GM18907 (cell line): ENCODE results near the gene PAAF1.

Source experiments
- ATAC-seq: cut with Tn5 transposase; IDR thresholded peaks from one replicate; pipeline ENCODE4 v1.9.1; 2021; ENCODE audit warnings: mild to moderate bottlenecking, moderate library complexity; ENCODE audit not compliant: unreplicated experiment

The PAAF1 gene

DNA sequence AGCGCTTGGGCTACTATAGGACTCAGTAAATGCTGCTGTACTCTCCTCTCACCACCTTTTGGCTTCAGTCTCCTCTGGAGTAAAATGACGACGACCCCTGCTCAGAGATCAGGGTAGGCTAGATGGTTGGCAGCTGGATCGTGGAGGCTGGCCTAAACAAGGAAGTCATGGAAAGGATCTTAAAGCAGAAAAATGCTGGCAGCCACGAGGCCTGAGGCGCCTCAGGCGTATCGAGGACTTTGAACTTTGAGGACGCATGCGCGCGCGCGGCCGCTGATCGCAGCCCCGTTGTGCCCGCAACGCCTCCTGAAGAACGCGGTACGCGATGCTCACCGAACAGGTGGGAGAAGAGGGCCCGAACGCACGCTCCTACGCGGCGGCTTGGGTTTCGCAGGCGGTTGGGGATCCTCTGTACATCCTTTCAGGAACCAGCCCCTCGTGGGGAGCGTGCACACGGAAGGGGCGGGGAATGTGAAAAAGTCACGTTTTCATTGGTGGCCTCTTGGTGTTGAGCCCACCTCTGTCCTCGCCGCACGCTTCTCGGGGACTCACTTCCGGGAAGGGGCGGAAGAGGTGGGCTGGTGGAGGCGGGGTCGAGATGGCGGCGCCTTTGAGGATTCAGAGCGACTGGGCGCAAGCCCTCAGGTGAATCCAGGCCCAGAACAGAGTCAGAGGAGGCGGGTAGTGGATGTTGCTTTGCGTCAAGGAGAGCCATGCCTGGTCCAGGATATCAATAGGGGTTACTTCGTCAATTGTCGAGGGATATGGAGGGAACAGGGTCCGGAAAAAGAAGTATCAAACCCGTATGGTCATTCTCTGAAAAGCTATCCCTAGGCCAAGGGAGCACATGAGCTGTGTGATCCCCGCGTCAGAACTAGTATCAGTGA, at the start of gene PAAF1, which contains the start of gene COA4:
Gene PAAF1, plus strand, starts transcription at position 576 of the 887 bp plus-strand sequence. Its CDS starts 23 bp downstream, at position 599.
Gene COA4, minus strand, starts transcription at position 423 of the 887 bp plus-strand sequence. CDS start 3,468 bp downstream, outside the sequence.
- peak; percentile 95 for ATAC-seq

GRCh38 chr11:73830261-73830660, 46.5 kb upstream of the PAAF1 start:
- no peak for ATAC-seq

GRCh38 chr11:73833067-73833466, 43.7 kb upstream of the PAAF1 start:
- no peak for ATAC-seq

DNA sequence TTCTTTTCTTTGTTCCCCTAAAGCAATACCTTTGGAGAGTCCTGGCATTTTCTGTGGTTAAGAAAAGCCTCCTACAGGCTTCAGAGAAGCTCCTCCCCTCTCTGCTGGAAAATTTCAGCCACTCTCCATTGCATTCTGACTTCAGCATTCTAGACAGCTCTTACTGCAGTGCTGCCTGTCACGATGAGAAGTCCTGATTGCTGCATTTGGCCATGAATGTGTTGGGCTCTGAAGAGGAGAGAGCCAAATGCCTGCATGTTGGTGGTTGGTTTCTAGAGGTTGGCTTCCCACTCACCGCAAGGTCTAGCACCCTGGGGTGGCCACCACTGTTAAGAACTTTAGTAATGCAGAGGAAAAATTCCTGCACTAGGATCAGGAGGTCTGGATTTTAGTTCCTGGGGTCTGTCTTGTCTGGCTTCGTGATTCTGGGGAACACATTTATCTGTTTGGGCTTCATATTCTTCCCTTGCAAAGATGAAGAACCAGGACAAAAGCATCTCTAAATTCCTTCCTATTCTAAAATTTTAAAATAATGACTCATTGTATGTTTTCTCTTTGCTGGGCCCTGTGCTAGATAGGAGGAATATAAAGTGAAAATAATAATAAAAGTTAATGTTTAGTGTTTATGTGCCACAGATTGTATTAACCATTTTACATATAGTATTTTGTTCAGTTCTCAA, 38.2 kb upstream of the PAAF1 start:
- no peak for ATAC-seq

DNA sequence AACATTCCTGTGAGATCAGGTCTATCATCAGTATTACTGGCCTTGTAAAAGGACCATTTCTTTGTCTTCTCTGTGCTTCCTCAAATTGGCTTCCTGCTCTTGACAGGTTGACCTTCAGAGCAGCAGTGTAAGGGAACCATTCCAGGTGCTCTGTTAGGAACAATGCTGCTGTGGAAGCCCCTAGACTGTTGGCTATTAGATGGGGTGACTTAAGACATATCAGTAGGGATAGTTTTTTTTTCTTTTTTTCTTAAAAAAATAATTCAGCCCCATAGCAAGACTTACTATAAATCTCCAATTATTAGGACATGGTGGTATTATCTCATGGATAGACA, 37.7 kb upstream of the PAAF1 start:
- ATAC-seq = no peak

GRCh38 chr11:73851046-73851764, 25.6 kb upstream of the PAAF1 start:
- no peak for ATAC-seq

DNA sequence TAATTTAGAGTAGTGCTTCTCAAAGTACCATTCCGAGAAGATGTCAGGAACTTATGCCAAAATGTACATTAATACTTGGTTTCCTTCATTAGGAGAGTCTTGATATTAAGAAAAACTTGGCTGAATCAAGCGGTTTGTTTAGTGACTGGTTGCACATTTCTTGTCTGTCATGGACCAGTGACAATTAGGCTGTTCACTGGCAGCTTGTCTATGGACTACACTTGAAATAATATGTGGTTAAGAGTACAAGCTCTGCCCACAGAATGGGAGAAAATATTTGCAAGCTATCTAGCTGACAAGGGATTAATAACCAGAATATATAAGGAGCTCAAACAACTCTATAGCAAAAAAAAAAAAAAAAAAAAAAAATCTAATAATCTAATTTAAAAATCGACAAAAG, 24.8 kb upstream of the PAAF1 start:
- no peak for ATAC-seq

DNA sequence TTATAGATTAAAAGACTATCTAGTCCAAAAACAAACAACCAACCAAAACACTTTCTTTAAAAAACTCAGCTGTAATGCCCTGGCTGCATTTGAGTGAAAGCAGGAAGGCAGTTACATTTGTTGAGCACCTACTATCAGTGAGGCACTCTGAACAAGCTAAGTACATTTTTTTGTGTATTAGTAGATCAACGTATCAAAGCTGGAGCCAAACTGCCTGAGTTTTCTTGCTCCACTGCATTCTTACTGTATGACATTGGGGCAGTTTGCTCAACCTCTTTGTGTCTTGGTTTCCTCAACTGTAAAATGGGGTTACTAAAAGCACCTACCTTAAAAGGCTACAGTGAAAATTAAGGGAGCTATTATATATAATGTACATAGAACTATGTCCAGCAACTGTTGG, 22.1 kb upstream of the PAAF1 start:
- no peak for ATAC-seq

GRCh38 chr11:73856031-73856567, 20.7 kb upstream of the PAAF1 start:
- no peak for ATAC-seq

- ATAC-seq = no peak
Observed at GRCh38 chr11:73859671-73860070, 17.1 kb upstream of the PAAF1 start.

- no peak for ATAC-seq
Observed at GRCh38 chr11:73860202-73860601, 16.6 kb upstream of the PAAF1 start.

- ATAC-seq = no peak
Observed at GRCh38 chr11:73862986-73863385, 13.8 kb upstream of the PAAF1 start.

- no peak for ATAC-seq
Observed at GRCh38 chr11:73866095-73866579, 10.7 kb upstream of the PAAF1 start.

GRCh38 chr11:73866586-73866996, 10.2 kb upstream of the PAAF1 start:
- no peak for ATAC-seq

DNA sequence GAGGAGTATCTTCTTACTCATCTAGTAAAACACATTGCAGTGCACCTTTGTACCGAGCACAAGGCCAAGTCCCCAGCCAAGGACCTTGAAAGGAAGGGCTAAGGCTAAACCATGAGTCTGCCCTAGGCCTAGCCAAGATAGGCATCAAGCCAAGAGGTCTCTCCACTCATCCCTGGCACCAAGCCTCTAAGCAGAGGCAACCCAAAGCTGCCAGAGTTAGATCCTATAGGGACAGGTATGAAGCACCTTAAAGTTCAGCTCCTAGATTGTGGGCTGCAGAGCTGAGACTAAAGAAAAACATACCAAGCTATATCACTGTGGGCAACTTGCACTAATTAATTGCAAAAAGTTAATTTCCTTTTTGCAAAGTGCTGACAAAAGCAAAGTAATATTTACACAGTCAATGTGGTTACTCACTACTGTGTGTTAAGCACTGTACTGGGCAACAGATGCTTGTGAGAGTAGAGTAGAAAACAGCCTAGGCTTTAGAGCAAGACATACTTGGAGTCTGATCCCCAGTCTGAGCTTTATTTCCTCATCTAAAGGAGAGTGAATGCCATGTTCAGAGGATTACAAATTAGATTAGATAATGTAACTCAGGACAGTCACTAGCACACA, 7.4 kb upstream of the PAAF1 start:
- no peak for ATAC-seq

DNA sequence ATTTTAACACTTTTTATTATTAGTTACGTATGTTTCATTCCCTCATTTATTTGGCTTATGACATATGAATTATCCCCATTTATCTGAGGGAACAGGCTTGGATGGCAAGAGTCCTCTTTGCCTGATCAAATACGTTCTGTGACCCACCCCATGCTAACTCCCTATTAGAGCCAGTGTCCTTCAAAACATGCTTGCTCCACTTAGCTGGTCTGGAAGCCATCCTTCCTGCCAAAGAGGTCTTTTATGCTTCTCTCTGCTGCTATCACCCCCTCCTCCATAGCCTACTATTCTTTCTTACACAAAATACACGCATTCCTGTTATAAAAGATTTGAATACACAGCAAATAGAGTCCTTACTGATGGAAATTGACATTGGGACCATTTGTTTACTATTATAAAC, 6.5 kb upstream of the PAAF1 start:
- ATAC-seq = no peak

GRCh38 chr11:73872749-73873357, 3.9 kb upstream of the PAAF1 start:
- no peak for ATAC-seq

DNA sequence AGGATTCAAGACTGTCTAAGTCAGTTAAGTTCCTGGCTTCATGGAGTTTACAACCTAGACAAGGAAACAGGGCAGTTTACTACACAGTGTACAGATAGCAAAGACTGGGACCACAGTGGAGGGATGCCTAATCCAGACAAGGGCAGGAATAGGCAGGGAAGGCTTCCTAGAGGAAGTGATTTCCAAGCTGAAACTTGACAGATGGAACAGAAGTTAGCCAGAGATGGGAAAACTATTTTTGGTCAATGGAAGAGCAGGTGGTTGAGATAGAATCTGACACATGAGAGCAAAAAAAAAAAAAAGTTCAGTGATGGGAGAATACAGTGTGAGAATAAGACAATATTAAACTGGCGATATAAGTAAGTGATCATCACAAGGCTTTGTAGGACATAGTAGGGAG, 1.4 kb upstream of the PAAF1 start:
- no peak for ATAC-seq

DNA sequence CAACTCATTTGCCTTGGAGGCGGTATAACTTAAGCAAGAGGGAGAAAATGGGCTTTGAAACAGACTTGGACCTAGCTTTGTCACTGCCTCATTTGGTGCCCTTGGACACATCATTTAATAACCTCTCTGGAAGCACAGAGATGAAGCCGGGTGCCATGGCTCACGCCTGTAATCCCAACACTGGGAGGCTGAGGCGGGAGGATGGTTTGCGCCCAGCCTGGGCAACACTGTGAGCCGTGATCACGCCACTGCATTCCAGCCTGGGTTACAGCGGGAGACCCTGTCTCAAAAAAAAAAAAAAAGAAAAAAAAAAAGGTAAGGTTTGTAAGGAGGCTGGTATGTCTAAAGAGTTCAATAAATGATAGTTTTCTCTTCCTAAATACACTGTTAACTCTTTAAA, 959 bp upstream of the PAAF1 start:
- ATAC-seq = no peak

DNA sequence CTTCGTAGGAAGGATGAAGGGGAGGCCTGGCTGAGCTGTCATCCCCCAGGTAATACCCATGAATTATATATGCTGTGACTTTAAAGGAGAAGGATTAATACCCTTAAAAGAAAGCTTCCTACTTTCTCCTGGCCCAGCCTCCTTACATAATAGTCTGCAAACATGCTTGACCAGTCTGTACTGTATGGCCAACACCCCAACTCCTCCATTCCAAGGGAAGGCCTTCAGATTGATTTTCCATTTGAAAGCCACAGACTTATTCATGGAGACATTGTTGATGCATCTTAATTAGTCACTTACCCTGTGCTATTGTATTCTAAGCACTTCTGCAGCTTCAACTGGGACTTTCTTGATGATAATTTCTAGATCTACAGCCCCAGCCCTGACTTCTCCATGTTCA, 2.0 kb downstream of the PAAF1 start:
- no peak for ATAC-seq
